NCI-H2227 (cell line): ENCODE measurements around the gene SYTL1.
A peak's percentile ranks its signal among the peaks of the same experiment; 100 is the strongest.

ENCODE experiments used
- DNase-seq: peaks from one replicate; lab custom pipeline; 2025; ENCODE audit not compliant: unreplicated experiment; lab: John Stamatoyannopoulos, UW

SYTL1 gene

DNA sequence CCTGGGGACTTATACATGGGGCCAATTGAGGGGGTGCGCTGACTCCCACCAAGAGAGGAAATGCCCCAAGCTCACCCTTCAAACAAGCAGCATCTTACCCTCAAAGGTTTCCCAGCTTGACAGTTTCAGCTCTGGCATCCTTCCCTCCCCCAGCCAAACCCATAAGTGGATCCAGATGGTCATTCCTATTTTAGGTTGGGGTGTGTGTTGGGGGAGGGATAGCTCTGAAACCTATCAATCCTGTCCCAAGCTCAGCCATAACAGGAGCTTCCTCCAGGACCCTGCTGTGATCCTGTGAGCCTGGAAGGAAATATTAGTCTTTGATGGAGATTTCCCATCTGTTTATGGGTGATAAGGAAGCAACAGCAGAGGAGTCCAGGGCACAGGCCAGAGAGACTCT, 23.2 kb upstream of the SYTL1 start:
- DNase-seq: peak; percentile 21

DNA sequence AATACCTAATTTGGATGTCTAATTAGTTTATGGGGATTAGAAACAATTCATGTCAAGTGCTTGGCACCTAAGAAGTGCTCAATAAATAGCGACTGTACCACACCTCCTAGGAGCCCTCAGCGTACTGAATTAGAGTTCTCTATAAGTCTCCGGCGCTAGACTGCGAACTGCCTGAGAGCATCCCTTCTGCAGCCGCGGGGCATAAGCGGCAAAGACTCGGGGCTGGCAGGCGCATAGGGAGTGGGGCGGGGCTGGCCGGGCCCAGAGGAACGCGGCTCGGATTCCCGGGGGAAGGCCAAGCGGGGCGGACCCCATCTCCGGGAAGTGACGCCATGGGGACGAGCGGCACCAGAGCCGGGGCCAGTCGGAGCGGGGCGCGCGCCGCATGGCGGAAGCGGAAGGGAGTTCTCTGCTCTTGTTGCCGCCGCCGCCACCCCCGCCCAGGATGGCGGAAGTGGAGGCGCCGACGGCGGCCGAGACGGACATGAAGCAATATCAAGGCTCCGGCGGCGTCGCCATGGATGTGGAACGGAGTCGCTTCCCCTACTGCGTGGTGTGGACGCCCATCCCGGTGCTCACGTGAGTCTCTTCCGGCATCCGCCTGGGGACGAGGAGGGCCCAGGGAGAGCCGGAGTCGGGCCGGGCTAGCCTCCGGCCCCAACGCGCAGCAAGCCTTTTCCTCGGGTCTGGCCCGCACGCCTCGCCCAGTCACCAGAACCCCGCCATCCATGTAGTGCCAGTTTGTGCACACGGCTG, 19.8 kb upstream of the SYTL1 start, which contains the start of gene TMEM222:
TMEM222 (plus strand) TSS at position 351 of the 756 bp plus-strand sequence; CDS start at position 386, 35 bp downstream.
- peak; percentile 98 for DNase-seq

DNA sequence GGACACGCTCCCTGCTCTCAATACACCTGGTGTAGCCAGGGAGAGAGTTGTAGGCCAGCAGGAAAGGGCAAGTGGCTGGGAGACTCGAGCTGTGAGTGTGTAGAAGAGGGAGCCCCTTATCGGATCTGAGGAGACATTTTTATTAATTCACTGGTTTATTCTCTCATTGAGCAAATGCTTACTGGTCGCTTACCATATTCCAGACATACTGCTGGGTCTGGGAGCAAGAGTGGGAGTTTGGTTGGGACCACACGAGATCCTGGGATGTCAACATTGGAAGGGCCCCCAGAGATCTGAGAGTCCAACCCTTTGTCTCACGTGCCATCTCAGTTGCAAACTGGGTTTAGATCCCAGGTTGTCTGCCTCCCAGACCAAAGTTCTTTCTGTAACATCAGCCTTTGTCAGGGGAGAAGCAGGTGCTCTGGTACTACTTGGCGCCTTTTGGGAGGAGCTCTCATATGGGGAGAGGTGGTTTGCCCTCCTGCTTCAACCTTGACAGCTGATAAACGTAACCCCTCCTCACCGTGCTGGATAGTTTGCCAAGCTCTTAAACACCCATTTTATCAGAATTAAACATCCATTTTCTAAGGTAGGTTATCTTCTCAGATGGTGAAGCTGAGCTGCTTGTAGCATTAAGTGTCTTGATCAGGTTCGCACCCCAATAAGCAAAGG, 19.1 kb upstream of the SYTL1 start:
- DNase-seq: no peak

DNA sequence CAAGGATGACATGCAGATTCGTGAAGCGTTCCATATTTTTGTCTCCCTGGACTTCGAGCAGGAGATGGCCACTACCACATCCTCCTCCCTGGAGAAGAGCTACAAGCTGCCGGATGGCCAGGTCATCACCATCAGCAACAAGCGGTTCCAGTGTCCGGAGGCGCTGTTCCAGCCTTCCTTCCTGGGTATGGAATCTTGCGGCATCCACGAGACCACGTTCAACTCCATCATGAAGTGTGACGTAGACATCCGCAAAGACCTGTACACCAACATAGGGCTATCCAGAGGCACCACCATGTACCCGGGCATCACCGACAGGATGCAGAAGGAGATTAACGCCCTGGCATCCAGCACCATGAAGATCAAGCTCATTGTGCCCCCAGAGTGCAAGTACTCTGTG, 16.5 kb upstream of the SYTL1 start:
- DNase-seq: no peak

GRCh38 chr1:27327964-27328363, 13.9 kb upstream of the SYTL1 start:
- no peak for DNase-seq

DNA sequence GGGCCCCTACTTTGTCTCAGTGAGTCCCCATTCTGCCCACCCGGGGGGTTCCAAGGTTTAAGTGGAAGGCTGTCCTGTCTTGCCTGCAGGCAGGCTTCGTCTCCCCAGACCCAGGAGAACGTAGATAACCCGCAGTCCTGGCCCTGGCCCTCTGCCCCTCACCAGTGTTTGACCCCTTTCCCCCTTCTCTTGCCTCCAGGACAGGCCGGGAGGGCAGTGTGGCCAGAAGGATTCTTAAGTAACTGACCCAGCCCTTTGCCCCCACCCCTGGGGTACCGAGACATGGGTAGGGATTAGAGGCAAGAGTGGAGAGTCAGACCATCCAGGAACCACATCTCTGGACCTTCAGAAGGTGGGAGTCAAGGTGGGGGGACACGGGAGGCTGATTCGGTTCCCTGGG, 11.0 kb upstream of the SYTL1 start:
- no peak for DNase-seq

DNA sequence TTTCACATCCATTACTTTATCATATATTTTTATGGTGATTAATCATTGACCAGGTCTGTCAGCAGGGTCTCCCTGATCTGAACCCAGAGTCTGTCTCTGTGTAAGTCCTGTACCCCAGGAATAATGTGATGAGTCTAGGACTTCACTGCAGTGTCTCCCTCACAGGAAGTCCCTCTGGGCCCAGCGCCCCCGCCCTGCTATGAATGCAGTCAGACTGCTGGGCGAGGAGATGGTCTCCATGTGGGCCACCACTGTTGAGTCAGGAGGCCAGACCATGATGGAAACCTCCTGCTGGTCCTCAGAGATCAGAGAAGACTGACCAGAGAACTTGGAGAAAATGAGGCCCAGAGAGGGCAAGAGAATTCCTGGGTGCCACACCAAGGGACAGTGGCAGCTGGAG, 10.4 kb upstream of the SYTL1 start:
- no peak for DNase-seq

DNA sequence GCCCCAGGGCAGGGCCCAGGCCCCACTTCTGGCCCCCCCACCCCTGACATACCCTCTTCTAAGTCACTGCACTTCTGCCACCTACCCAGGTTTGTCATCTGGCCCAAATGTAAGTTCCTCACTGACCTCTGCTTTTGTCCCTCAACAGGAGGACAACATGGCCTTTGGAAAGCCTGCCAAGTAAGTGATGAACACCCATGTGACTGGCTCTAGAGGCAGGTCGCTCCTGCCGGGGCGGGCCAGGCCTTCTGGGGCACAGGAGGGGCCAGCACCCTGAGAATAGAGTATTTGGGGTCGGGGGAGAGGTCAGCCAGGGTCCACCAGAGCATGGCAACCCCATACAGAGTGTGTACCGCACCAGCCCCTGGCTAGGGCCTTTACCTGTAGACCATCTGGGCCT, 9.9 kb upstream of the SYTL1 start:
- no peak for DNase-seq

- DNase-seq: peak; percentile 49
Observed at GRCh38 chr1:27332536-27333281, 9.1 kb upstream of the SYTL1 start.

DNA sequence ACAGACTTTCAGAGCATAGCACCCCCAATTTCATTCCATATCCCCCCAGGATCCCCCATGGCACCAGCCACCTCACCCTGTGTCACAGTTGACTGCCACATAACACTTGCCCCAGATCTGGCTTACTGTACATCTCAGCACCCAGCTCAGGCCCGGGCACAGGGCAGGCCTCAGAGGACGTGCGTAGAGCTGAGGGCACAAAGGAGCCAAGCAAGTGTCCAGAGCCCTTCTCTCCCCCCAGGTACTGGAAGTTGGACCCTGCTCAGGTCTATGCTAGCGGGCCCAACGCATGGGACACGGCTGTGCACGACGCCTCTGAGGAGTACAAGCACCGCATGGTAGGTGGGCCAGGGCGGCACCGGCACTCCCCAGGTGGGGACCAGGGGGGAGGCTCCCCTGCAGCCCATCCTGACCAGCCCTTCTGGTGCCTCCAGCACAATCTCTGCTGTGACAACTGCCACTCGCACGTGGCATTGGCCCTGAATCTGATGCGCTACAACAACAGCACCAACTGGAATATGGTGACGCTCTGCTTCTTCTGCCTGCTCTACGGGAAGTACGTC, 8.0 kb upstream of the SYTL1 start:
- no peak for DNase-seq

GRCh38 chr1:27335506-27336422, 6.1 kb upstream of the SYTL1 start:
- no peak for DNase-seq

- no peak for DNase-seq
Observed at GRCh38 chr1:27336756-27337155, 5.1 kb upstream of the SYTL1 start.

DNA sequence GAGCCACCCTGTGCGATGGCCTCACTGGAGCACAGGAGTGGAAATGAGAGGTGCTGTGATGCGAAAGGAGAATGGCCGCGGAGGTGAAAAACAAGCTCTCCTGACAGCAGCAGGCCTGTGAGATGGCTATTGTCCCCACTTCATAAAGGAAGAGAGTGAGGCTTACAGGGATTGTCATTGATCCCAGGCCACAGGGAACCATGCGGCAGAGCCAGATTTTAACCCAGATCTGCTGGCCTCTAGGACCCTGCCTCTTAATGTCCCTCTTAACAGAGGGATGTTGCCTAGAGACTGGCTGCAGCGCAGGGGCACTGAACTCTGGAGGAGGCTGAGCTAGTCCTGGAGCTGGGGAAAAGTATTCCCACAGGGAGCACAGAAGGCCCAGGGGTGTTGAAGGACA, 3.1 kb upstream of the SYTL1 start:
- DNase-seq: no peak

DNA sequence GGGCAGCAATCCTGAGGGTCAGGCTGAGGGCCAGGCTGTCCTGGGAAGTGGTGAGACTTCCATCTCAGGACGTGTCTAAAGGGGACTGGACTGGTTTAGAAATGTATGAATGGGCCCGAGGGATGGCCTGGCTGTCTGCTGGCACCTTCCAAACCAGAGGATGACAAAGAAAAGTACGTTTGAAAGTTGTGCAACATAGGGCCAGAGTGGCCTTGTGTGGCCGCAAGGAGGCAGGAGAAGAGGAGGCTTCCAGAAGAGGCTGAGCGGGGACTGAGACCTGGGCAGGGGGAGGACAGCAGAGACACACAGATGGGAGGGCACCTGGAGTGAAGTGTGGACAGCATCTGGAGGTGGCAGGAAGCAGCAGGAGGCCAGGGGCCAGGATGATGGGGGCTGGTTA, 2.6 kb upstream of the SYTL1 start:
- no peak for DNase-seq

GRCh38 chr1:27342391-27342777, 562 bp downstream of the SYTL1 start:
- DNase-seq: no peak

GRCh38 chr1:27342778-27343638, 1.2 kb downstream of the SYTL1 start:
- peak; percentile 51 for DNase-seq

- DNase-seq: no peak
Observed at GRCh38 chr1:27343639-27344025, 1.8 kb downstream of the SYTL1 start.

- DNase-seq: no peak
Observed at GRCh38 chr1:27345272-27345671, 3.5 kb downstream of the SYTL1 start.

GRCh38 chr1:27346357-27346756, 4.5 kb downstream of the SYTL1 start:
- DNase-seq: no peak
